T-helper 22 cell (primary cell): ENCODE measurements around the gene PRUNE1.

Experiments used
- DNase-seq: peaks from one replicate; pipeline ENCODE4 v3.0.0-alpha.2; 2020; ENCODE audit warnings: low read depth

PRUNE1 gene

GRCh38 chr1:151008244-151009205, at the start of gene PRUNE1:
Gene PRUNE1 (plus strand): TSS chr1:151008449. CDS start chr1:151008633, 184 bp downstream.
- DNase-seq: peak; percentile 96

DNA sequence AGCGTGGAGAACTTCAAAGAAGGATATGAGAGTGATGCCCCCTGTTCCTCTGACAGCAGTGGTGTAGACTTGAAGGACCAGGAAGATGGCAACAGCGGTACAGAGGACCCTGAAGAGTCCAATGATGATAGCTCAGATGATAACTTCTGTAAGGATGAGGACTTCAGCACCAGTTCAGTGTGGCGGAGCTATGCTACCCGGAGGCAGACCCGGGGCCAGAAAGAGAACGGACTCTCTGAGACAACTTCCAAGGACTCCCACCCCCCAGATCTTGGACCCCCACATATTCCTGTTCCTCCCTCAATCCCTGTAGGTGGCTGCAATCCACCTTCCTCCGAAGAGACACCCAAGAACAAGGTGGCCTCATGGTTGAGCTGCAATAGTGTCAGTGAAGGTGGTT, 47.6 kb upstream of the PRUNE1 start:
- no peak for DNase-seq

GRCh38 chr1:150961756-150962155, 46.5 kb upstream of the PRUNE1 start:
- no peak for DNase-seq

GRCh38 chr1:150963321-150964163, 44.7 kb upstream of the PRUNE1 start:
- no peak for DNase-seq

DNA sequence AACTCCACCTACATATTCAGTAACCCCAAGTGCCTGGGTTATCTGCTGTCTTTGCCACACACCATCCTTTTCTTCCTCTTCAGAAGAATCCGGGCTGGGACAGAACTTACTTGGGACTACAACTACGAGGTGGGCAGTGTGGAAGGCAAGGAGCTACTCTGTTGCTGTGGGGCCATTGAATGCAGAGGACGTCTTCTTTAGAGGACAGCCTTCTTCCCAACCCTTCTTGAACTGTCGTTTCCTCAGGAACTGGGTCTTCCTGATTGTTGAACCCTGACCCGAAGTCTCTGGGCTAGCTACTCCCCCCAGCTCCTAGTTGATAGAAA, 44.1 kb upstream of the PRUNE1 start:
- no peak for DNase-seq

DNA sequence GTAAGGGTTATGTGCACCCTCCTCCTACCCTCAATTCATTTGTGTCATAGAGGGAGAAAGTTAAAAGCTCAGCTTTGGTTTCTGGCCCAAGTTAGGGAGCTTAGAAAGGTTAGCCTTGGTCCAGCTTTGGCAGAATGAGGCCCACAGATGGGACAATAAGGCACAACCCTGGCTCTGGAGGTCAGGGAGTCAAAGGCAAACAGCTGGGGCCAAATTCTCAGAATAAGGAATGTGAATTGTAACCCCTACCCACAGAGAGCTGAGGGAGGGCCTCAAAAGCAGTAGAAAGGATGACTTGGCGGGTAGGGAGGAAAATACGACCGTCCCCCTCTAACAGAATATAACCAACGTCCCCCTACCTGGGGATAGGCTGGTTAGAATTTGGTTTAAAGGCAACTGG, 42.6 kb upstream of the PRUNE1 start:
- DNase-seq: no peak

DNA sequence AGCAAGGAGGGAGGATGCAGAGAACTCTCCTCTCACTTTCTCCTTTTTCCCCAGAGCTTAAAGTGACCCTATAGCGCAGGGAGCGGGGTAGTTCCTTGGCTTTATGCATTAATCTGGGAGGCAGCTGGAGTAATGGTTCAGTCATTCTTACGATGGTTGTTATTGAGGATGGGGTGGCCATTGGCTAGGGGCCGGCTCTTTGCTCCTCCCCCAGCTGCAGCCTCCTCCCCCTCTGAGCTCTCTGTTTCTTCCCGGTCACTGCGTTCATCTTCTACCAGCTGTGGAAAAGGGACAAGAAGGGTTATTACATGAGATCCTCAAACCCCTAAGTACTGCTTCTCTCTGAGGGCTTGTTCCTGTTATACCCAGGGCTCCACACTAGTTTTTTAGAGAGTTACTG, 42.2 kb upstream of the PRUNE1 start:
- no peak for DNase-seq

DNA sequence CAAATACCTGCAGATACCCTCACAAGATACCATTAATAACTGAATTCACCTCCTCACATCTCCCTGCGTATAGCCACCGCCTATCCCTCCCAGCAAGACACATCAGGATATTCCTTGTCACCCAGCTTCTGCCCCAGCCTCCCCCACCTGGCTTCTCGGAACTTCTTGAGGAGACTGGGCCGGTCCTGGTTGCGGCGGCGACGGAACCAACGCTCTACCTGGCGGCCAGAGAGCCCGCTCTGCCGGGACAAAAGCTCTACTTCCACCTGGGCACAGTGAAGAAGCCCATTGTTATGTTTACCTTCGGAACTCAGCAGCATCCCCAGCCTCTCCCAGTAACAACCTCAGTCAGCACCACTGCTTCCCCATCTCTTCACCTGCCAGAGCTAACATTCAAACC, 40.3 kb upstream of the PRUNE1 start:
- no peak for DNase-seq

DNA sequence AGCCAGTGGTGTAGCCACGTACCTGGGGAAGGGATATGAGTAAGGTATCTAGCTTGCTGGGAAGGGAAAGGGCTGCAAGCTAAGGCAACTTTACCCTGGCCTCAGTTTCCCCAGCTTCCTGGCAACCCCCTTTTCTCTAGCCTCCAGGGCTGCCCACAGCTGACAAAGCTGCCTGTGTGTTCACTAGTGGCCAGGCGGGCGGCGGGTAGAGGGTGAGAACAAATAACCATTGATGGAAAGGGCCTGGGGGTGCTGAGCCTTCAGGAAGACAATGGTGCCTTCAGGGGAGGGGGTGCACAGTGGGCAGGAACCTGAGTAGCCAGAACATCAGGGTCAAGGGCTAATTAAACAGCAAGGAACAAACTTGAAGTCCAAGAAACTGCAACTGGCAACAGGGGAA, 39.8 kb upstream of the PRUNE1 start:
- no peak for DNase-seq

GRCh38 chr1:150969626-150970025, 38.6 kb upstream of the PRUNE1 start:
- DNase-seq: no peak

- no peak for DNase-seq
Measured at GRCh38 chr1:150970808-150971582, 37.3 kb upstream of the PRUNE1 start.

DNA sequence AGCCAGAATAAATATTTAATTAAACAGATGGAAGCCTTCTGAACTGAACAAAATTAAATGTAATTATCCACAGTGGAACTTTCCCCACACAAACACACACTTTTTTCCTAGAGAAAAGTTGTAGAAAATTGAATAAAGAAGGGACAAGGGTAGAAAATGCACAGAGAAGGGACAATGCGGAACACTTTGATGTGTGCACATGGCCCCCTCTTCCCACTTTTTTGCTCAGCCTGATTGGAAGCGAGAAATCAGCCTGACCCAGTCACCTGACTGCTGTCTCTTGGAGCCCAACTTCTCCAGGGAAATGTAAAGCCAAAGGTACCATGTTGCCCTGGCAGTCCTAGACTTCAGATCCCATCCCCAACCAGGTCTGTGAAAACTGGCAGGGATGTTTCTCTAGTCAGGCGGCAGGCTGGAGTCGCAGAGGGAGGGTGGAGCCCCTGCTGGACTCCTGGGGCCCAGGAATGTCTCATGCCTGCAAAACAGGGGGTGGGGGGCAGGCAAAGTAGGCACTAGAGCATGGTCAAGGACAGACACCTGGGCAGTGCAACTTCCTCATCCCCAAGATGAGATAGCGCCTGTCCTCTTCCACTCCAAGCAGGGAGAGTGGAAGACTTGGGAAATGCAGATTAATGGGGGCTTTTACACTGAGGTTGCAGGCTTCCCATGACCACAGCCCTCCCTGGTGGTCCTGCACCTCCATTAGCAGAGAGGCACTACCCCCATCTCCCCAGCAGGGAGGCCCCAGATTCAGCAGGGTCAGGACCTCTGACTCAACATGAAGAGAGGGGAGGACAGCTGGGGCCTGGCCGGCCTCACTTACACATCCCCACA, 36.4 kb upstream of the PRUNE1 start:
- DNase-seq: no peak

- no peak for DNase-seq
Measured at GRCh38 chr1:150972417-150972940, 35.8 kb upstream of the PRUNE1 start.

DNA sequence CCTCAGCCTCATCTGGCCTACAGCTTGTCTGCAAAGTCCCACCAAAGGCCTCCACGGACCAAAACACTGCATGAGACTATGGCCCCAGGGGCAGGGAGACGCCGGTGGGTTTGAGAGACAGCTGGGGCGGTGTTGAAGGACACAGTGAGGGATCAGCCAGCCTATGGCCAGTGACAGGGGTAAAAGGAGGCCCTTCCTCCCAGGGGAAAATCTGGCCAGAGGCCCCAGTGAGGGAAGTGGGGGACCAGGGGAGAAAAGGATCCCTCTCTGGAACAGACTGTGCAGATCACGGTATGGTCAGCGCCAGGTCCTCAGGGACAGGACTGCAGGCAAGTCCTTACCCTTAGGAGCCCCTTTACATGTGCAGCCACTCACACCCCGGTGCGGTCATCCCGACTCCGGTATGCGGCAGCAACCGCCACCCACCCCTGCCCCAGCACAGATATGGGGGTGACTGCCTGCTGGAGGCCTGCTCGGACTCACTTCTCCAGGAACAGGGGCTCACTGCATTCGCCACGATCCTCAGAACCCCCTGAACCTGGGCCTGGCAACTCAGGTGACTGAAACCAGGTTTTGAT, 34.9 kb upstream of the PRUNE1 start:
- no peak for DNase-seq

DNA sequence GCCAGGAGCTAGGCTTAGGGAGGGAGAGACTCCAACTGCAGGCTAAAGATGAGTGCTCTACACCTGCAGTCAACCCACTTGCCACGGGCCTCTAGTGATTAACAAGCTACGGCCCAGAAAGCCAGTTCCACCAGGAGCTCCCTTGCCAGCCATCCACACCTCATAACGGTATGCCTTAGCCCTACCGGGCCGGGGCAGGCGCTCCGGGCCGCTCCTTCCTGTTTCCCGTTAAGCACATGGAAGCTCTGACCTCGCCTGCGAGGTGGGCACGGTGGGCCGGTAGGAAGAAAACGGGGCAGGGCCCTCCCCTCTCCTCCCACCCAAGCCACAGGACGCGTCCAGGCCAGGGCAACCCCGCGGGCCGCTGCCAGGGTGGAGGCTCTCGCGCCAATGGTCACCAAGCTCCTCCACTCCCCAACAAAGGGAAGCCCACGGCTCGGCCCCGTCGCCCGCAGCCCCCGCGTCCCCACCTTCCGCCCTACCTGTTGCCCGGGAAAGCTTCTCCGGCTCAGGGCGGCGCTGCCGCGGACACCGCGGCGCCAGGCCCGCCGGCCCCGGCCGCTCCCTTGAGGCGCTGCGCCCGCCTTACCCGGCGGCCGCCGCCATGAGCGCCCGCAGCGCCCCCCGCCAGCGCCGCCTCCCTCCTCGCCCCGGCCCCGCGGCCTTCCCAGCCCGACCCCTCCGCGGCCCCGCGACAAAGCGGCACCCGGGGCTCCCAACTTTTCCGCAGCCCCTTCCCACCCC, 34.2 kb upstream of the PRUNE1 start:
- DNase-seq: no peak

DNA sequence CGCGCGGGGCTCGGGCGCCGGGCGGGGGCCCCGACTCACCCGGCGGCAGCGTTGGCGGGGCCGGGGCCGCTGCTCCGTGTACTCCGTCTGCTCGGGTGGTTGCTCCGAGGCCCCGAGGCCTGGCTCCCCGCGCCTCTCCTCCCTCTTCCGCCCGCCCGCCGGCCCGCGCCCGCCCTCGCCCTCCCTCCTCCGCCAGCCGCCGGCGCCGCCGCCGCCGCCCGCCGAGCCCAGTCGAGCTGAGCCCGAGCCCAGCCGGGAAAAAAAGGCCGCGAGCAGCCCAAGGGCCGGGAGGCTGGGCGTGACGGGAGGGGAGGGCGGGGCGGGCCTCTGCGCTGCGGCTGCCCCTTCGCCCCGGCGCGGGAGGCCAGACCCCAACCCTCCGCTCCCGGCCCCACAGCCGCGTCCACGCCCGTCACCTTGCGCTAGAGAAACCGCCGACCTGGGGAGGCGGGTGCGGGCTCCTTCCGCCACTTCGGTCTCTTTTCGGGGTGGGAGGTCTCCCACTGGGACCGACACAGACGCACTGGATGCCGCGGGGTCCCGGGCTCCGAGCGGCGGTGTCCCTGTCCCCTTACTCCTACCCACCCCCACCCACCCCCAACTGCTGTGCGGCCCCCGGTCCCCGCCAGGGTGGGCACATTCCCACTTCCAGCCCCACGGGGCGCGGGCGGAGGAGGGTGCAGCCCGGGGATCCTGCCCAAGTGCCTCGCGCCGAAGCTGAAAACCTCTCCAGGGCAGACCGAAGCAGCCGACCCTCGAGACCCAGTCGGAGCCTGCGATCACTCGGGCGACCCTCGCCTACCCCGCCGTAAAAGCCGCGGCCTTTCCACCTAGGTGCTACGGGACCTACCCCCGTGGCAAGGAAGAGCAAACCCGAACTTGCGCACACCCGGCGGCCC, 33.4 kb upstream of the PRUNE1 start, which contains the start of gene CERS2:
Gene CERS2, minus strand, starts transcription at position 256 of the 899 bp plus-strand sequence. CDS start 5,745 bp downstream, outside the sequence.
- peak; percentile 71 for DNase-seq

- no peak for DNase-seq
Measured at GRCh38 chr1:150976401-150976821, 31.8 kb upstream of the PRUNE1 start.

DNA sequence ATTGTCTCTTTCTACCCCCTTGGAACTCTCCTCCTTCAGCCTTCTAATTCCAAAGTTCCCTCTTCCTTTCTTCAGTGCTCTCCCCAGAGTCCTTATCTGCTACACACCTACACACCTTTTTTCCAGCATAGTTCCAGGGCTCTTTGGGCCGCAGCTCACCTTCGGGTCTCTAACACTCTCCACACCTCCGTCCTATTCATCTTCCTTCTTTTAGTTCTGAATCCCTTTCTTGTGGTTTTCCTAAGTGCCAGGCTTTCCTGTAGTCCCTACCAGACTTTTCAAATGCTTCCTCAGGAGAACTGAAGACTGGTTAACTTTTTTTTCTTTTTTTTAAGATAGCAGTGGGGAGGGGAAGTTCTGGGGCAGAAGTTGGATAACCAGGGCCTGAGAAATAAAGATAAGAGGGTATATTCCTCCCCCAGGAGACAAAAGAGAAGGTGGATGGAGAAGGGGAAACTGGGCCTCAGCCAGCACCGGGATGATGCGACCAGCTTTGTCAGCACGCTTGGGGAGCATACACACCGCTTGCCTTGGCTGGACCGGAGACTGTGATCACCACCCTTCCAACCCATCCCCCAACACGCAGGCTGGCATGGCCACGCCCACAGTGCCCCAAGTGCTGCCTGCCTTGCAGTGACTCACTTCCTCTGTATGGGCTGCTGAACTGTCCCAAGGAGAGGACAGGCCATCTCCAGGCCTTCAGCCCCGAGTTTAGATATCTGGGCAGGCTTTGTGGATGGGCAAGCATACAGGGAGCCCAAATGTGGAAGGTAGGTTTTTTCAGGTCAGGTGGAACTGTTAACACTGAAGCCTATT, 31.2 kb upstream of the PRUNE1 start:
- peak; percentile 60 for DNase-seq
